Endometrial microvascular endothelial cells (primary cell): Measurements from ENCODE around the gene ELFN2. TPM values are rescaled to one million over a fixed set of nuclear protein-coding genes. Genes with fewer than 3 reads are reported as not detected.

Experiments used
- in situ Hi-C: cut with HindIII; loops from 2 replicates; pipeline ENCODE4 v1.10.0; 2017; ENCODE audit warnings: low sequenced_read_pairs, low pct_unique_long_range_greater_than_20kb; ENCODE audit errors: inconsistent ontology term
- total RNA-seq: library from RNA; depleted of rRNA; stranded (reverse); fragments of >200 nt; gene quantifications from one replicate; pipeline ENCODE4 v1.2.3, GENCODE V29; 2015; ENCODE audit errors: inconsistent ontology term

ELFN2 gene
- total RNA-seq, 1 donor from 2014 or later, result 4.3 TPM

DNA sequence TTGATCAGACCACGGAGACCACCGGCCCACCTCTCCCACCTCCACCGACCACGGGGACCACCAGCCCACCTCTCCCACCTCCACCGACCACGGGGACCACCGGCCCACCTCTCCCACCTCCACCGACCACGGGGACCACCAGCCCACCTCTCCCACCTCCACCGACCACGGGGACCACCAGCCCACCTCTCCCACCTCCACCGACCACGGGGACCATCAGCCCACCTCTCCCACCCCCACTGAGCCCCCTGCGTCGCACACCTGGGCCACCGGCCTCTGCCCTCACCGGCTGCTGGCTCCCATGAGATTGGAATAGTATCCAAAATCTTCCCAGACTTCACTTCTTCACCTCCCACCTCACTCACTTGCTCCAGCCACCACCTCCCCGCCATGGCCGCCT, 27.8 kb downstream of the ELFN2 start:
- in situ Hi-C loops, result loop anchor here (10.0 kb wide), 1 partner anchor 75 kb away; no protein-coding TSS in a partner anchor

DNA sequence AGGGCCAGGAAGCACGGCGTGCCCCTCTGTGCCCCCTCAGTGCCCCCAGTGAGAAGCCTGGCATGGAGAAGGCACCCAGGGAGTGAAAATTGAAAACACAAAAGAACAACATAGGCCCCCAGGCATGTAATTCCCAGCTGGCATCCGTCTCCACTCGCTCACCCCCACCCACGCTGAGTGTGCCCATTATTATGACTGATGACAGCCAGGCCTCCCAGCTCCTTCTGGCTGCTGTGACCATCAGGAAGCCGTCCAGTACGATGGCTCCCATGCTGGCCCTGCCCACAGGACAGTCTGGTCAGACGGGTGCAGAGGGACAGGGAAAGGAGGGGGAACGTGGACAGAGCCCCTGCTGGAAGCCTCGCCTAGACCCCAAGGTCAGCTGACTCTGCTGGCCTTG, 30.1 kb downstream of the ELFN2 start:
- in situ Hi-C loops, result loop anchor here (10.0 kb wide), 1 partner anchor 72 kb away; no protein-coding TSS in a partner anchor

DNA sequence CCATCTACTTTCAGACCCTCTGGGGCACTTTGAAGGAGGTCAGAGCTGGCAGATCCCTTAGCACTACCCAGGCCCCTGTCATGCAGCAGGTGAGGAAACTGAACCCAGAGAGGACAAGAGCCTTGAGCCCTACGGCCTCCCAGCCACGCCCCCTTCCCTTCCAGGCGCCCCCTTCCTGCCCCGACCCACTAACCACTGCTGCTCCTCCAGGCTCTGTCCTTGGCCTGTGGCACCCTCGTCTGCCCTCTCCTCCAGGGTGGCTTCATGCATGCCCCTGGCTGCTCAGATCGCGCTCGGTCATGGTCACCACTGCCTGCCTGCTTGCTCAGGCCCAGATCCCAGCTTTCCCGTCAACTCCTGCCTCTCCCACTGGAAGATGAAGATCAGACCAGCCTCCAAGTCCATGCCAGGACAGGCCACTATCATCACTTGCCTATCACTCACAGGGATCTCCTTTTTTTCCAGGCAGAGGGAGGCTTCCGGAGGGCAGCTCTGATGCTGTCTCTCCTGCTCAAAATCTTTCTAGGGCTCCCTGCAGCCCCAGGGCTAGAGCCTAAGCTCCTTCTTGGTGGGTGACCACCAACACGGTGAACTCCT, 30.7 kb downstream of the ELFN2 start:
- in situ Hi-C loops, result loop anchor here (10.0 kb wide), 1 partner anchor 72 kb away; no protein-coding TSS in a partner anchor

DNA sequence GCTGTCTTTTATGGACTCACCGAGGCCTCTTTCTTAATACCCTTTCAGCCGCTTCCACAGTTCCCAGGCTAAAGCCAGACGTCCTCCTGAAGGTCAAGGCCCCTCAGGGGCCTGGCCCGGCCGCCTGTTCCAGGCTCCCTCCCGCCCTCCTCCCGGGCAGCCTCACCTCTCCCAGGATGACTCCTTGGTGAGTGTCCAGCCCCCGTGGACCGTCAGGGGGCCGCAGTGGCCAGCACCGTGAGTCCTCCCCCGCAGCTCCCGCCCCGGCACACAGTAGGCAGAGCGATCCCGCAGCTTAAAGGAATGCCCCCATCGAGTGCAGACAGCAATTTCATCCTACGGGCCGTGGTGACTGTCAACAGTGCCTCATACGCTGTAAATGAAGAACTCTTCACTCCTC, 32.9 kb downstream of the ELFN2 start:
- in situ Hi-C loops, result loop anchor here (10.0 kb wide), 1 partner anchor 70 kb away; no protein-coding TSS in a partner anchor

DNA sequence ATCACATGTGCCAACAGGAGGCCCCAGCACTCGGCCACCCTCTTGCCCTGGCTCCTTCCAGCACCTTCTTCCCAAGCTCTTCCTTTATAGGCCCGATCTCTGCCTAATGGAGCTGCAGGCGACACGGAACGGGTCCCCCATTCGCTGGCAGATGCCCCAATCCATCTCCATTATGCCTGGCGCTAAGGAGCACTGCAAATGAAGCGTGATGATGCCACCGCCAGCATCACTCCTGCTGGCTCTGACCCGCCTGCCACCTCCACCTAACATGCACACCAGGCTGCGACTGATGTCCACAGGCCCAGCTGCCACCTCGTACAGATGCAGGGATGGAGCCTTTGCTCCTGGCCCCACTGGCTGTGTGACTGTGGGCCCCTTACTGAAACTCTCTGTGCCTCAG, 33.5 kb downstream of the ELFN2 start:
- in situ Hi-C loops, result loop anchor here (10.0 kb wide), 1 partner anchor 69 kb away; no protein-coding TSS in a partner anchor

DNA sequence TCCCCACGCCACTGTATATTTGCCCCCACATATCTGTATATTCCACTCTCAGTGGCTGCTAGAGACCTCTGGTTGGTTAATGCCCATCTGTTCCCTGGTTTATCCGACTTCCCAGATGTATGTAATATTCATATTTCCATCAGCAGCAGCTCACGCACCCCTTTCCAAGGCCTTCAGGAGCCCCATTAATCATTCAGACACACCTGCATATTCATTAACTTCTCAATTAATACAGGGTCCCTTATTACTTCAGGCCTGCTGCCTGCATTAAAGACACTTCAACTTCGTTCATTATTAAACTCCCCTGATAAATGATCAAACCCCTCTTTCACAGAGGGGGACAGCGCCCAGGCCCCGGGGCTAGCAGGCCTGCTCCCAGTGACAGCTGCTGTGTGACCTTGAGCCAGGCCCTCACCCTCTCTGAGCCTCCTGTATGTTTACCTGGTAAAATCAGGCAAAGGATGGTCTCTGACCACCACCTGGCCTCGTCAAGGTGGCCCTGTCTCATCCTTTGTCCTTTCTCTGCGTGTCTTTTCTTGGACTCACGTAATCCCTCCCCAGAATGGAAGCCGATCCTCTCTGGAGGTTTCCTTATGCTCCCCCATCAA, 34.5 kb downstream of the ELFN2 start:
- in situ Hi-C loops, result loop anchor here (10.0 kb wide), 1 partner anchor 68 kb away; no protein-coding TSS in a partner anchor

DNA sequence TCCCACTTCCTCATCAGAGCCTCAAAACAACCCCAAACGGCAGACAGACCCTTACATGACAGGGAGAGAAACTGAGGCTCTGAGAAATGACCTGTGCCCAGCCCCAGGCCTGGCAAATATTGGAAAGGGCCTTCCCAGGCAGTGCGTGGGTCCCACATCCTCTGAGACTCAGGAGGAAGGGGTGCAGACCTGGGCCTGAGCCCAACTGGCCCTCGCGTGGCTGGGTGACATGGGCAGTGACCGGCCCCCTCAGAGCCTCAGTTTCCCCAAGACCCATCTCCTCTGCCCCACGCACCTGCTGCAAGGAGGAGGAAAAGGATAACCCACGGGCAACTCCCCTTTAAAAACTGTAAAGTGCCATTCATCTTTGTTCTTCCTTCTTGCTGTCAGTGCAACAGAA, 35.6 kb downstream of the ELFN2 start:
- in situ Hi-C loops, result loop anchor here (10.0 kb wide), 1 partner anchor 67 kb away; no protein-coding TSS in a partner anchor

DNA sequence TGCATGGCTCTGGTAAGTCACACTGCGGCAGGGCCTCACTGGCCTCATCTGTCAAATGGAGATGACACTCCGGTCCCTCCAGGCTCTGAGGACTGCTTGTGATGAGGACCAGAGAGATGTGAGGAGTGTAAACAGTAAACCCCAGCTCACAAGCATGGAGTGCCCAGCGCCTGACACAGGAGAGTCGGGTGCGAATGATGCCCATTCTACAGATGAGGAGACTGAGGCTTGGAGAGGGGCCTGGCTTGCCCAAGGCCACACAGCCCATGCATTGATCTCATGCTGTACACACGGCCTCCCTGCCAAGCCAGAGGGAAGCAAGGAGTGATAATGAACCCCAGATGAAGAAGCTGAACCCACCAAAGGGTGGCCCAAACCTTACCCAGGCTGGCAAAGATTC, 37.2 kb downstream of the ELFN2 start:
- in situ Hi-C loops, result loop anchor here (10.0 kb wide), 1 partner anchor 65 kb away; no protein-coding TSS in a partner anchor

DNA sequence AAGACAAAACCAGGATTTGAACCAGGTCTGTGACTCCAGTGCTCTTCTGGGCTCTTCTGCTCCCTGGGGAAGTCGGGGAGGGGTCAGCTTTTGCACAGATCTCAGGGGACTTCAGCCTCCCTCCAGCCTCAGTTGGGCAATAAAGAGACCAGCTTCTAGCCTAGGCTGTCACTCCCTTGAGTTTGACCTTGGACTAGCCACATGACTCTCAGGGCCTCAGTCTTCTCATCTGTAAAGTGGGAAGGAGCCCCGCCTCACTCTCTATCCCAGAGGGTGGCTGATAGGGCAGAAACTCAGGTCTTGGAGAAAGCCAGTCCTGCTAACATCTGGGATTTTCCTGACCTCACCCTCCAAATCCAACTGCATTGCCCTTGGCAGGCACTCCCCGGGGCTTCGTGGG, 38.7 kb downstream of the ELFN2 start:
- in situ Hi-C loops, result no loop called here

DNA sequence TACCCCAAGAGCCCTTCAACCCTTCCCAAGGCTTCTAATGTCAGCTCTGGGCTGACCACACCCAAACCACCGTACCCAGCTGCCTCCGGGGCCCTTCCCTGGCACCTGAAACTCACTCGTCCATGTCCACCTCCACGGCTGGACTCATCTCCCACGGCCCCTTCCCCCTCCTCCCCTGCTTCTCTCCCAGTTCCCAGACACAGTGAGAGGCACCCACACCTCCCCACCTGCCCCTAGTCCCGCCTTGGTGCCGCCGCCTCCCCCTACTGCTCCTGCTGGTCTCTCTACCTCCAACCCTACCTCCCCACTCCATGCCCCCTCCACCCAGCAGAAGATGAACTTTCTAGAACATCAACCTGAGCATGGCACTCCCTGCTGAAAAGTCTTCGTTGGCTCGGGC, 39.5 kb downstream of the ELFN2 start:
- in situ Hi-C loops, result no loop called here

DNA sequence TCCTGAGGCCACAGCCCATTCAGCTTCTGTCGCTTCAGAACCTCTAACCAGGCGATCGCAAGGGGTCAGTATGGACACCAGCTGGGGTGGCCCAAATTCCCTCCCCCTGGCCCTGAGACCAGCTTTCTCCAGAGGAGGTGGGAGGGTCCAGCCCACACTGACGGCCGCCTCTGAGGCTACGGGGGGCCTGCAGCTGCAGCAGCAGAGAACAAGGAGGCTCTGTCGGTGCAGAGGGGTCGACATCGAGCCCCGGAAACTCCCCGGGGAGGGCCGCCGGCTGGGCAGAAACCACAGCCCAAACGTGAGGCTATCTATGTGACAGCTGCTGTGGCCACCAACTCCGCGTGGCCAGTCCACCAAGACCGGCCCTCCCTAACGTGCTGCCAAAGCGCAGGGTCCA, 40.8 kb downstream of the ELFN2 start:
- in situ Hi-C loops, result no loop called here

DNA sequence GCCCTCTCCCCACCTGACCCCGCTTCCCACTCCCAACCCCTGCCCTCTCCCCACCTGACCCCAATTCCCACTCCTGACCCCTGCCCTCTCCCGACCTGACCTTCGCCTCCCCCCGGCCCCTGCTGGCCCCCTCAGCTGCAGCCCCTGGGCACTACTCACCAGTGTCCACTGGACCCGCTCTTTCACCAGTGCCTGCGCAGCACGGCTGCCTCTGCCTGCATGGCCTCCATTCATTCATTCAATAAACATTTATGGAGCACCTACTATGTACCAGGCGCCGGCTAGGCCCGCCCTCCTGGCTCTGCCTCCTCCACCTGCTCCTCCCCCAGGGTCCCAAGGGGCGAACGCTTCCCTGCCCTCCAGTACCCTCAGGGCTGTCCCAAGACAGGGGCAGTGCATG, 42.6 kb downstream of the ELFN2 start:
- in situ Hi-C loops, result no loop called here

DNA sequence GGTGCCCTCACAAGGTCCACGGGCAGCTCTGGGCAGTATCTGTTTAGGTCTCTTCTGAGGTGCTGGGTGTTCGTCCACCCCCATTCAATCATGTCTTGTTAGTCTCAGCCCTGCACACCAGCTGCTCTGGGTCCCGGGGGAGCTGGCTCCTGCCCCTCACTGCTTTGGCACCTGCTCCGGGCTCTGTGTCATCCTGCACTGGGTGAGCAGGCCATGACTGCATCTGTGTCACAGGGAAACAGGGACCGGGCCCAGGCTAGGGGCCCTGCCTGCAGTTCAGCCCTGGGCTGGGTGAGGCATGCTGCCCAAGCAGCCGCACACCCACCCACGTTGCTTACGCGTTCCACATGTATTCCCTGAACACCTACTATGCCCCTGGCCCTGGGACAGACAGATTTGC, 43.9 kb downstream of the ELFN2 start:
- in situ Hi-C loops, result no loop called here

DNA sequence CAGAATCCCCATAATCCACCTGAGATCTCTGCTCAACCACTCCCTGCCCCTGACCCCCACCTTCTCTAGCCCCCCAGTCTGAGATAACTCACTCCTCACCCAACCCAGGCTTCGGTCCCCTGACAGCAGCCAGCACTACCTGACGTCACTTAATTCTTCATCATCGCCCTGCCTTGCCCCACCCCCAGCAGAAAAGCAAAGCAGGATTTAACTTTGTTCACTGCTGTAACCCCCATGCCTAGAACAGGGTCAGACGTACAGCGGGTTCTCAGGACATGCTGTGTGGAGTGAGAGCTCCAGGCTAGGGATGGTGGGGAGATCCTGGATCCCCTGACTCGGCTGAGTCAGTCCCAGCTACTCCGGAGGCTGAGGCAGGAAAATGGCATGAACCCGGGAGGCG, 45.8 kb downstream of the ELFN2 start:
- in situ Hi-C loops, result no loop called here

DNA sequence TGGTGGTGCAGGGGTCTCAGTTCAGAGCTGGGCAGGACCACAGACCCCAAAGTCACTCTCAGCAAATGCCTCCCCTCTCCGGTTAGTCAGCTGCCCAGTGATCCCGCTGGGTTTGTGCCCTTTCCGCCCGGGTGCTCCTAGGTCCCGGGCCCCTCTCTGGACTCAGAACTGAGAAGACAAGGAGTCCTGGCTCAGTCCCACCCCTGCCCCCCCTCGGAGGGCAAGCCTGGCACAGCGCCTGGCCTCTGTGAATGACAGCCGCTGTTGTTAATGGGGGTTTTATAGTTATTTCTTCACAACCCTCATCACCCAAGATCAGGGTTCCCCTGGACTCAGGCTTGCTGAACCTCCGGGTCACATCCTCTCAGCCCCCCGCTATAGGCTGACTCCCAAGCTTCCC, 47.6 kb downstream of the ELFN2 start:
- in situ Hi-C loops, result no loop called here

DNA sequence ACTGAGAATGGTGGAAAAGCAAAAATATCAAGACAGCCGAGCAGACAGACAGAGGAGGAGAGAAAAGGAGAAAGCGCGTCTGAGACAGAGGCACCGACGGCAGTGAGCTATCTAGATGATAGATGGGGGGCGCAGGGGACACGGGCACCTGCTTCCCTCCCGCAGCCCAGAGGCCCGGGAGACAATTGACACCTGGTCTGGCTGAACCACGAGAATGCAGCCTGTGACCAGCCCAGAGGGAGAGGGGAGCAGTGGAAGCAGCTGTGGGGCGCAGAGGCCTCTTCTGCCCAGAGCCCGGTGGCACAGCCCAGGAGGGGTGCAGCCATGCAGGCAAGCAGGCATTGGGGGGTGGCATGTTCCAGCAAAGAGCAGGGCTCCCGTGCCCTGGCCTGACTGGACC, 48.2 kb downstream of the ELFN2 start:
- in situ Hi-C loops, result no loop called here

DNA sequence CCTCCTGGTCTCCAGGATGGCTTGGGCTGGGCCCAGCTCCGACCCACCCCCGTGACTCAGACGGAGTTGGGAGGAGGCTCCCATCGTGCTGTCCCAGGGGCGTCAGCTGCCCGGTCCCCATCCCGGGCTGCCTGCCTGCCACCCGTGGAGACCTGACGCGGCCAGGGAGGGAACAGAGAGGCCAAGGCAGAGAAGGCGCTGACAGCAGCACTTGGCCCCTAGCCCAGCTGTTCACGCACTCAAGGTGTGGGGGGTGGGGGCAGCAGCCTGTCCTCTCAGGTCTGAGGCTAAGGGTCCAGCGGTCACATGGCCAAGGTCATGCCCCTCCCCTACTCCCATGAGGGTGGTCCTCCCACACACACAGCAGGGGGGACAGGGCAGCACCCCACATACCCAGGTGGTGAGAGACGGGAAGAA, 48.6 kb downstream of the ELFN2 start:
- in situ Hi-C loops, result no loop called here

DNA sequence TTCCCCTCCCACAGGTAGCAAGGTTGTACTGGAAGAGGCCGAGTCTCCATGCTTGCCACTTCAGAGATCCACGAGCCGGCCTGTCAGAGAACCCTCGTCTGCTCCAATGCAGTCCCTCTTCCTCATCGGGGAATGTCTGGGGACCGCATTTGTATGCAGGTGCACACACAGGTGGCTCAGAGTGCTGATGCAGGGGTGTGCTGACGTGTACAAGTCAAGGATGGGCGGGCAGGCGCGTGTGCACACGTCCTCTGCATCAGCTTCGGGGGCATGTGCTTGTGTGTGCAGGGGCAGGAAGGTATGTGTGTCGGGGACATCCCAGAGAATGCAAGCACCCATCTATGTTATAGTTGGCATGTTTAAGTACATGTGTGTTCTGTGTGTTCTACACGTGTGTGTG, 49.4 kb downstream of the ELFN2 start:
- in situ Hi-C loops, result no loop called here

DNA sequence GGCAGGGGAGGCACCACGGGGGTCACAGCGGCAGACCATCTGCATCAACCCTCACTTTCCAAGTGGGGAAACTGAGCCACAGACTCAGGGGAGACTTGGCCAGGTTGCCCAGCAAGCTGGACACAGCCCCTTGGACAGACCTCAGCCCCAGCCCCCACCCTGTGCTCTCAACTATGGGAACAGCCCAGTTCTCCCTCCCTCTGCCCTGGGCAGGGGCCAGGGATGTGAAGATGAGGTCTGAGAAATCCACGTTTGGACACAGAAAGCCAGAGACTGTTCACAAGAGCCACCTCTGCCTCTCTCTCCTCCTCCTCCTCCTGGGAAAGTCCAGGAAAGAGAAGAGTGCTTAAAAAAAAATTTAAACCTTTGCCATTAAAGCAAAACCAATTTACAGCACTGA, 50.1 kb downstream of the ELFN2 start:
- in situ Hi-C loops, result no loop called here

DNA sequence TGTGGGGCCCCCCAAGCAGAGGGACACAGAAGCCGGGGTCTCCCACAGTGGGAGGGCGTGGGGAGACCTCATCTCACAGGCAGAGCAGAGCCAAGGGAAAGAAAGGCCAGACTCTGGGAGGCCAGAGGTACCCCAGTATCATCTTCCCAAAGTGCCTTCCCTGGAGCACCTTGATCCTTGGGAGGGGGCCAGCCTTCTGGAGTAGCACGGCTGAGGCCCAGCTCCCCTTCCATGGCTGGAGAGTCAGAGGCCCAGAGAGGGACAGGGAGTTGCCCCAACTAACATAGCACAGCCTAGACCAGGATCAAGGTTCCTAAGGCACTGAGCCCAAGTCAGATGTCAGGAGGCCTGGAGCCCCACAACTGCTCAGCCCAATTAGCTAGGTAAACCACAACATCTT, 50.6 kb downstream of the ELFN2 start:
- in situ Hi-C loops, result no loop called here

DNA sequence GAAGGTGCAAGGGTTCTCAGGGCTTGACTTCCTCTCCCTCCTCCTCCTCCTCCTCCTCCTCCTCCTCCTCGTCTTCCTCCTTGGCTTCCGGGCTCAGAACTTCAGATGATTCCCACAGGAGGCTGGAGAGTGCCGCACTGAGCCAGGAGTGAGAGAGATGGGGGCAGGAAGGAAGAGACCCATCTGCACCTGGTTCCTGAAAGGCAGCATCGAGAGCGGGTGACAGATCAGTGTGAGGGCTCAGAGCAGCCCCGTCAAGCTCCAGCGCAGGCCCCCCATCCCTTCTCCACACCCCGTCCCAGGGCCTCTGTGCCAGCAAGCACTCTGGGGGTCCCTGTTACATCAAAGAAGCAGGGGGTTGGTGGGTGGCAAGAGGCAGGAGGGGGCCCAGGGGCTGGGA, 51.5 kb downstream of the ELFN2 start:
- in situ Hi-C loops, result no loop called here
